Tibial artery (tissue), 4 donors: ENCODE results near the gene NFATC3.

Source experiments
- DNase-seq, 2 donors: peaks; one replicate each; pipeline ENCODE4 v3.0.0-alpha.2; 2019
- H3K27ac ChIP-seq, 2 donors: fragments of 200-600 bp; sonication (generic) in 1 of 2; 1 replicate in 1 of 2; 2 replicates in 1 of 2; pipeline ENCODE4 v1.5.1; 2018 to 2019; ENCODE audit warnings: mild to moderate bottlenecking in 1 of 2
- H3K27me3 ChIP-seq, 2 donors: fragments of 200-600 bp; sonication (generic) in 1 of 2; one replicate each; pipeline versions ENCODE4 v1.5.1 to v1.6.0; 2016 to 2019
- H3K36me3 ChIP-seq, 3 donors: fragments of 200-600 bp; sonication (generic) in 2 of 3; one replicate each; pipeline ENCODE4 v1.5.1; 2016 to 2019; ENCODE audit warnings: mild to moderate bottlenecking in 2 of 3
- H3K4me1 ChIP-seq, 4 donors: fragments of 200-600 bp; sonication (generic) in 2 of 4; 1 replicate in 3 of 4; 2 replicates in 1 of 4; pipeline ENCODE4 v1.5.1; 2016 to 2019
- H3K4me3 ChIP-seq, 2 donors: fragments of 200-600 bp; sonication (generic) in 1 of 2; 1 replicate in 1 of 2; 2 replicates in 1 of 2; pipeline ENCODE4 v1.5.1; 2018 to 2019; ENCODE audit warnings: mild to moderate bottlenecking in 2 of 2
- H3K9me3 ChIP-seq, 3 donors: fragments of 200-600 bp; sonication (generic) in 1 of 3; one replicate each; pipeline ENCODE4 v1.5.1; 2016 to 2019
- intact Hi-C: fragments of 100-400 bp; cut with DNase I; formaldehyde crosslinking; loops from one replicate; pipeline ENCODE4 v1.15.0; 2023; ENCODE audit warnings: low total_unique reads
- TF ChIP-seq, protein P1 (sequence below), 2 experiments: fragments of 200-600 bp in 1 of 2; fragments of 450-650 bp in 1 of 2; IDR thresholded peaks; one replicate each; pipeline ENCODE4 v1.5.1; 2017 to 2019; ENCODE audit warnings: antibody characterized with exemption in 2 of 2, mild to moderate bottlenecking in 1 of 2, moderate library complexity in 1 of 2

NFATC3 gene

DNA sequence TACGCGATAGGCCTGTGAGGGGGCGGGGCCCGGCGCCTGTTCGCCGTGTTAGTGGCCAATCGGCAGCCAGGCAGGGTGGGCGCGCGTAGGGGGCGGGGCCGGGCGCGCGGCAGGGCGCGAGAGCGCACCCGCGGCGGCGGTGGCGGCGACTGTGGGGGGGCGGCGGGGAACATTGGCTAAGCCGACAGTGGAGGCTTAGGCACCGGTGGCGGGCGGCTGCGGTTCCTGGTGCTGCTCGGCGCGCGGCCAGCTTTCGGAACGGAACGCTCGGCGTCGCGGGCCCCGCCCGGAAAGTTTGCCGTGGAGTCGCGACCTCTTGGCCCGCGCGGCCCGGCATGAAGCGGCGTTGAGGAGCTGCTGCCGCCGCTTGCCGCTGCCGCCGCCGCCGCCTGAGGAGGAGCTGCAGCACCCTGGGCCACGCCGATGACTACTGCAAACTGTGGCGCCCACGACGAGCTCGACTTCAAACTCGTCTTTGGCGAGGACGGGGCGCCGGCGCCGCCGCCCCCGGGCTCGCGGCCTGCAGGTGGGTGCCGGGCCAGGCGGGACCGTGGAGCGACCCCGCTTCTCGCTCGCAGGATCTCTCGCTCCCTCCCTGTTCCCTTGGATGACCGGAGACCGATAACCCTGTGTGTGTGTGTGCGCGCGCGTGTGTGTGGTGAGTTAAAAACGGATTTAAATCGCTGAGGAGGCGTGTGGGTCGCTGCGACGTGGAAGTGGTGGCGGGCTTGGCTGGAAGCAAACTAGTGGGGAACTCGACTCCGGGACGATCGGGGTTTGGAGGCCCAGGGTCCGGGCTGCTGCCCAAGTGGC lies at the start of gene NFATC3:
Gene NFATC3 (plus strand): TSS at position 112 of the 813 bp plus-strand sequence. CDS start 312 bp downstream, at position 424.
- intact Hi-C loops = loop anchor here (10.0 kb wide), 1 partner anchor 149 kb away; the partner anchor contains the start of gene ESRP2
- Histone ChIP-seq H3K4me1 (peaks cover 0 to 39% (median 22%) of the 10 kb centered on the region in 4 donors), H3K9me3 (no peaks in the 10 kb centered on the region), H3K27ac (peak within 1 kb of the TSS; percentile 93 to 99), H3K4me3 (peak within 1 kb of the TSS; percentile 70 to 77), H3K36me3 (no peaks in the 10 kb centered on the region), H3K27me3 (no peaks in the 10 kb centered on the region)
- DNase-seq = peak; percentile 98 to 99
- TF ChIP-seq, protein P1, sequence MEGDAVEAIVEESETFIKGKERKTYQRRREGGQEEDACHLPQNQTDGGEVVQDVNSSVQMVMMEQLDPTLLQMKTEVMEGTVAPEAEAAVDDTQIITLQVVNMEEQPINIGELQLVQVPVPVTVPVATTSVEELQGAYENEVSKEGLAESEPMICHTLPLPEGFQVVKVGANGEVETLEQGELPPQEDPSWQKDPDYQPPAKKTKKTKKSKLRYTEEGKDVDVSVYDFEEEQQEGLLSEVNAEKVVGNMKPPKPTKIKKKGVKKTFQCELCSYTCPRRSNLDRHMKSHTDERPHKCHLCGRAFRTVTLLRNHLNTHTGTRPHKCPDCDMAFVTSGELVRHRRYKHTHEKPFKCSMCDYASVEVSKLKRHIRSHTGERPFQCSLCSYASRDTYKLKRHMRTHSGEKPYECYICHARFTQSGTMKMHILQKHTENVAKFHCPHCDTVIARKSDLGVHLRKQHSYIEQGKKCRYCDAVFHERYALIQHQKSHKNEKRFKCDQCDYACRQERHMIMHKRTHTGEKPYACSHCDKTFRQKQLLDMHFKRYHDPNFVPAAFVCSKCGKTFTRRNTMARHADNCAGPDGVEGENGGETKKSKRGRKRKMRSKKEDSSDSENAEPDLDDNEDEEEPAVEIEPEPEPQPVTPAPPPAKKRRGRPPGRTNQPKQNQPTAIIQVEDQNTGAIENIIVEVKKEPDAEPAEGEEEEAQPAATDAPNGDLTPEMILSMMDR (IDR thresholded peaks at IDR 0.05) = no peak

DNA sequence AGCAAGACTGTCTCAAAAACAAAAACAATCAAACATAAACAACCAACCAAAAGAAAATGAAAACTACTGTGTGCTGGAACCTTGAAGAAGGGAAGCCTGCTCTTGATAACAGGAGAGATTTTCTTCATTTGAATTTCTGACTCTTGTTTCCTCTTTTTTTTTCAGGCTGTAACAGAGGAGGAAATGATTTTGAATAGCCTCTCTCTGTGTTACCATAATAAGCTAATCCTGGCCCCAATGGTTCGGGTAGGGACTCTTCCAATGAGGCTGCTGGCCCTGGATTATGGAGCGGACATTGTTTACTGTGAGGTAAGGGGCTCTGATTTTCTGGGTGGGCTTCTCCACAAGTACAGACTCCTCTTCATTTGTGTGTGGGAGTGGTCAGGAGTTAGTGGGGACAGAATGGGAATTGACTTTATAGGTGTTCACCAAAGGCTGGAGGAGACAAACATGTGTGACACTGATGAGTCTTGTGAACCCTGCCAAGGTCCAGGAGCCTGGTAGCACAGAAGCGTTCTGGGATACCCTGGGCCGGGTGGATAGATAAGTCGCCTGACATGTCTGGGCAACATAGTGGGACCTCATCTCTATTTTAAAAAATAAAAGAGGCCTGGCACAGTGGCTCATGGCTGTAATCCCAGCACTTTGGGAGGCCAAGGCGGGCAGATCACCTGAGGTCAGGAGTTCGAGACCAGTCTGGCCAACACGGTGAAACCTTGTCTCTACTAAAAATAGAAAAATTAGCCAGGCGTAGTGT lies 47.2 kb upstream of the NFATC3 start:
- H3K36me3 ChIP-seq = peaks cover 4 to 18% (median 7%) of the 10 kb centered on the region in 3 donors
- no peak overlapping the region for H3K4me3 ChIP-seq
- H3K27me3 ChIP-seq = no peaks in the 10 kb centered on the region
- DNase-seq = no peak
- H3K9me3 ChIP-seq = no peaks in the 10 kb centered on the region
- TF ChIP-seq, protein P1 (IDR thresholded peaks at IDR 0.05) = no peak
- H3K27ac ChIP-seq = no peak overlapping the region
- intact Hi-C loops = no loop called here
- no peaks in the 10 kb centered on the region for H3K4me1 ChIP-seq

DNA sequence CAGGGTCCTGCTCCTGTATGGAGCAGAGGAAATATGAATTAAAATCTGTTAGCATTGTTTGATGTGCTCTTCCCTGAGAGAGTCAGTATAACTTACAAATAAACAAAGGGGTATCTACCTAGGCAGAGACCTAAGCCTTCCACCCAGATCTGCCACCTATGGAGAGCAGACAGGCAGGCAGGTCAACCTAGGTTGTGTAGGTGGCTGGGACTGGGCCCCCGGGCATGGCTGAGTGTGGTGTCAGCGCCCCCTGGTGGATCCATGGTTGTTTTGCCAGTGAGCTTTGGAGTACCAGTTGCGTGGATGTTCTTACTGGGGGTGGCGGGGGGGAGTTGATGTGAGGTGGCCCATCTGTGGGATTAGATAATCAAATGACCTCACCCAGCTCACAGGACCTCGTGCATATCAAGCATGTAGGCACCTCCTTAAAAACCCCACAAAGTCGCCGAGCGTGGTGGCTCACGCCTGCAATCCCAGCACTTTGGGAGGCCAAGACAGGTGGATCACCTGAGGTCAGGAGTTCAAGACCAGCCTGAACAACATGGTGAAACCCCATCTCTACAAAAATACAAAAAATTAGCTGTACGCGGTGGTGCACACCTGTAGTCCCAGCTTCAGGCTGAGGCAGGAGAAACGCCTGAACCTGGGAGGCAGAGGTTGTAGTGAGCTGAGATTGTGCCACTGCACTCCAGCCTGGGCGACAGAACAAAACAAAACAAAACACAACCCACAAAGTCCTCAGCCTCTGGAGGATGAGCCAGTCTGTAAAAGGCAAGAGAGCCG lies 44.5 kb upstream of the NFATC3 start:
- Histone ChIP-seq H3K27me3 (no peaks in the 10 kb centered on the region), H3K9me3 (no peaks in the 10 kb centered on the region), H3K4me1 (no peaks in the 10 kb centered on the region), H3K4me3 (no peak overlapping the region), H3K27ac (no peak overlapping the region), H3K36me3 (peaks cover 4 to 18% (median 7%) of the 10 kb centered on the region in 3 donors)
- peak; percentile 77 to 85 for DNase-seq
- intact Hi-C loops = loop anchor here (5.0 kb wide), 3 partner anchors 48 to 223 kb away; partner anchors contain the start of gene NRN1L
- TF ChIP-seq, protein P1 (IDR thresholded peaks at IDR 0.05) = peak; percentile 79 to 82

DNA sequence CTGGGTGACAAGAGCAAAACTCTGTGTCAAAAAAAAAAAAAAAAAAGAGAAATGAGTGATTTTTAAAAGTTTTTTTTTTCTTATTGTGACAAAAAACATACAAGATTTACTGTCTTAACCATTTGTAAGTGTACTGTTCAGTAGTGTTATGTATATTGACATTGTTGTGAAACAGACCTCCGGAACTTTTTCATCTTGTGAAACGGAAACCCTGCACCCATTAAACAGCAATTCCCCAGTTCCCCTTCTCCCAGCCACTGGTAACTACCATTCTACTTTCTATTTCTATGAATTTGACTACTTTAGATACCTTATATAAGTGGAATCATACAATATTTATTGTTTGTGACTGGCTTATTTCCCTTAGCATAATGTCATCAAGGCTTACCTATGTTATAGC lies 43.4 kb upstream of the NFATC3 start:
- H3K4me1 ChIP-seq = no peaks in the 10 kb centered on the region
- no peak for DNase-seq
- no peaks in the 10 kb centered on the region for H3K9me3 ChIP-seq
- H3K27me3 ChIP-seq = no peaks in the 10 kb centered on the region
- intact Hi-C loops = loop anchor here (5.0 kb wide), 3 partner anchors 49 to 224 kb away; partner anchors contain the start of gene NRN1L
- no peak overlapping the region for H3K4me3 ChIP-seq
- TF ChIP-seq, protein P1 (IDR thresholded peaks at IDR 0.05) = no peak
- H3K27ac ChIP-seq = no peak overlapping the region
- H3K36me3 ChIP-seq = peaks cover 4 to 18% (median 7%) of the 10 kb centered on the region in 3 donors

DNA sequence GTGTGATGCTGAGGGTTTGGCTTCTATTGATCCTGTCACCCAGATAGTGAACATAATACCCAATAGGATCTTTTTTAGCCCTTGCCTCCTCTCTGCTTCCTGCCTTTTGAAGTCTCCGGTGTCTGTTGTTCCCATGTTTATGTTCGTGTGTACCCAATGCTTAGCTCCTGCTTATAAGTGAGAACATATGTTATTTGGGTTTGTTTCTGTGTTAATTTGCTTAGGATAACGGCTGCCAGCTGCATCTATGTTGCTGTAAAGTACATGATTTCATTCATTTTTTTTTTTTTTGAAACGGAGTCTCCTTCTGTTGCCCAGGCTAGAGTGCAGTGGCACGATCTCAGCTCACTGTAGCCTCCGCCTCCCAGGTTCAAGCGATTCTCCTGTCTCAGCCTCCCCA lies 39.1 kb upstream of the NFATC3 start:
- no peaks in the 10 kb centered on the region for H3K27me3 ChIP-seq
- H3K9me3 ChIP-seq = no peaks in the 10 kb centered on the region
- DNase-seq = no peak
- no peaks in the 10 kb centered on the region for H3K4me1 ChIP-seq
- H3K36me3 ChIP-seq = peaks cover 6 to 31% (median 21%) of the 10 kb centered on the region in 3 donors
- intact Hi-C loops = no loop called here
- TF ChIP-seq, protein P1 (IDR thresholded peaks at IDR 0.05) = no peak
- no peak overlapping the region for H3K27ac ChIP-seq
- no peak overlapping the region for H3K4me3 ChIP-seq
